Liver (tissue), 9 donors: ENCODE data around the gene PAXIP1. TPM values are rescaled to one million over a fixed set of nuclear protein-coding genes. Genes with fewer than 3 reads are reported as not detected.

Source experiments
- DNase-seq: peaks from one replicate; pipeline ENCODE4 v3.0.0-alpha.2; 2017; ENCODE audit warnings: low spot score
- H3K27ac ChIP-seq, 2 donors: one replicate each; pipeline ENCODE4 v1.7.0; 2013; ENCODE audit warnings: inconsistent platforms in 2 of 2, low read length in 2 of 2, control low read depth in 1 of 2, low read depth in 1 of 2, mild to moderate bottlenecking in 1 of 2
- H3K27me3 ChIP-seq, 4 donors: one replicate each; pipeline versions ENCODE4 v1.6.1 to v1.7.0; 2013; ENCODE audit warnings: low read length in 3 of 4, inconsistent platforms in 1 of 4, mild to moderate bottlenecking in 1 of 4, moderate library complexity in 1 of 4; ENCODE audit not compliant: control insufficient read depth in 4 of 4, insufficient read depth in 4 of 4
- H3K36me3 ChIP-seq, 4 donors: one replicate each; pipeline versions ENCODE4 v1.6.1 to v1.7.0; 2013; ENCODE audit warnings: low read length in 3 of 4, mild to moderate bottlenecking in 3 of 4, low read depth in 1 of 4, moderate library complexity in 1 of 4; ENCODE audit not compliant: control insufficient read depth in 4 of 4, insufficient read depth in 3 of 4
- H3K4me1 ChIP-seq, 4 donors: one replicate each; pipeline versions ENCODE4 v1.6.1 to v1.7.0; 2013; ENCODE audit warnings: low read length in 3 of 4, mild to moderate bottlenecking in 3 of 4, moderate library complexity in 1 of 4; ENCODE audit not compliant: control insufficient read depth in 4 of 4, insufficient read depth in 4 of 4
- H3K4me3 ChIP-seq, 3 donors: one replicate each; pipeline versions ENCODE4 v1.6.1 to v1.7.0; 2013; ENCODE audit warnings: low read length in 3 of 3, control low read depth in 1 of 3, low read depth in 1 of 3, mild to moderate bottlenecking in 1 of 3
- H3K9ac ChIP-seq, 2 donors: one replicate each; pipeline ENCODE4 v1.7.0; 2013; ENCODE audit warnings: low read length in 2 of 2, mild to moderate bottlenecking in 2 of 2, moderate library complexity in 2 of 2, control low read depth in 1 of 2, low read depth in 1 of 2
- H3K9me3 ChIP-seq, 4 donors: one replicate each; pipeline versions ENCODE4 v1.6.1 to v1.7.0; 2013; ENCODE audit warnings: low read length in 3 of 4; ENCODE audit not compliant: control insufficient read depth in 4 of 4
- ATF3 ChIP-seq: IDR thresholded peaks from 2 replicates; pipeline ENCODE4 v1.6.1; 2016; ENCODE audit warnings: antibody characterized with exemption
- EGR1 ChIP-seq, 2 donors: IDR thresholded peaks; 2 replicates each; pipeline ENCODE4 v1.6.1; 2016 to 2018; ENCODE audit warnings: antibody characterized with exemption in 2 of 2, low read depth in 2 of 2
- FOXA1 ChIP-seq: IDR thresholded peaks from 2 replicates; pipeline ENCODE4 v1.6.1; 2016; ENCODE audit warnings: antibody characterized with exemption
- FOXA2 ChIP-seq: IDR thresholded peaks from 2 replicates; pipeline ENCODE4 v1.6.1; 2016; ENCODE audit warnings: antibody characterized with exemption
- GABPA ChIP-seq, 2 donors: IDR thresholded peaks in 1 of 2; conservative IDR thresholded peaks in 1 of 2; 2 replicates each; pipeline ENCODE4 v1.6.1; 2016; ENCODE audit warnings: antibody characterized with exemption in 2 of 2, mild to moderate bottlenecking in 1 of 2, moderate library complexity in 1 of 2
- HNF4A ChIP-seq, 2 donors: conservative IDR thresholded peaks; 2 replicates each; pipeline ENCODE4 v1.6.1; 2016; ENCODE audit warnings: antibody characterized with exemption in 2 of 2, mild to moderate bottlenecking in 2 of 2
- HNF4G ChIP-seq: IDR thresholded peaks from 2 replicates; pipeline ENCODE4 v1.6.1; 2016; ENCODE audit warnings: antibody characterized with exemption
- JUND ChIP-seq, 2 donors: IDR thresholded peaks; 2 replicates each; pipeline ENCODE4 v1.6.1; 2016; ENCODE audit warnings: antibody characterized with exemption in 2 of 2
- MAX ChIP-seq: IDR thresholded peaks from 2 replicates; pipeline ENCODE4 v1.6.1; 2016; ENCODE audit warnings: antibody characterized with exemption
- NR2F2 ChIP-seq: IDR thresholded peaks from 2 replicates; pipeline ENCODE4 v1.6.1; 2016; ENCODE audit warnings: antibody characterized with exemption
- RAD21 ChIP-seq, 2 donors: IDR thresholded peaks; 2 replicates each; pipeline ENCODE4 v1.6.1; 2016; ENCODE audit warnings: antibody characterized with exemption in 2 of 2, mild to moderate bottlenecking in 2 of 2
- REST ChIP-seq: IDR thresholded peaks from 2 replicates; pipeline ENCODE4 v1.6.1; 2016; ENCODE audit warnings: antibody characterized with exemption, mild to moderate bottlenecking
- RXRA ChIP-seq, 2 donors: IDR thresholded peaks; 2 replicates each; pipeline ENCODE4 v1.6.1; 2017 to 2018; ENCODE audit warnings: antibody characterized with exemption in 2 of 2, mild to moderate bottlenecking in 1 of 2
- SP1 ChIP-seq: IDR thresholded peaks from 2 replicates; pipeline ENCODE4 v1.6.1; 2018; ENCODE audit warnings: antibody characterized with exemption, mild to moderate bottlenecking
- TAF1 ChIP-seq: conservative IDR thresholded peaks from 2 replicates; pipeline ENCODE4 v1.6.1; 2016; ENCODE audit warnings: antibody characterized with exemption, mild to moderate bottlenecking
- ZBTB33 ChIP-seq: IDR thresholded peaks from 2 replicates; pipeline ENCODE4 v1.6.1; 2016; ENCODE audit warnings: antibody characterized with exemption
- WGBS: extraction: QIAGEN DNeasy Blood & Tissue Kit; methylation state at CpG from one replicate; pipeline ENCODE4 v1.1.7; 2013; 5-methylcytosine and 5-hydroxymethylcytosine counted together
- polyA plus RNA-seq, 2 donors: library from polyadenylated mRNA; stranded (reverse) in 1 of 2; unstranded in 1 of 2; fragments of 200-250 nt in 1 of 2; fragments of >200 nt in 1 of 2; fragmentation: Nextera tagmentation in 1 of 2; extraction: Ambion mirVana in 1 of 2; gene quantifications; one replicate each; pipeline versions ENCODE4 v1.2.1 to v1.2.3, GENCODE V29; 2013 to 2015
- total RNA-seq, 2 donors: library from RNA; depleted of rRNA; stranded (reverse); fragments of >200 nt; gene quantifications; one replicate each; pipeline ENCODE4 v1.2.3, GENCODE V29; 2014
- donor health status: healthy.
- donor health status: healthy.
- donor health status: healthy.
- donor health status: healthy.
- donor health status: healthy.

PAXIP1 gene
- total and polyA plus RNA-seq, 4 donors = 2.0 to 10.1 (median 5.8) TPM

GRCh38 chr7:154906201-154906600 is 96.7 kb downstream of the PAXIP1 start:
- 94% methylated on average over 7 of the region's 7 CpGs for WGBS
- peaks cover 0 to 4% (median 1%) of the 10 kb centered on the region in 4 donors for H3K9me3 ChIP-seq
- no peak overlapping the region for H3K9ac ChIP-seq
- no peaks in the 10 kb centered on the region for H3K27me3 ChIP-seq
- no peaks in the 10 kb centered on the region for H3K36me3 ChIP-seq
- no peak overlapping the region for H3K4me3 ChIP-seq
- H3K27ac ChIP-seq = no peak overlapping the region
- no peak for DNase-seq
- H3K4me1 ChIP-seq = peaks cover 0 to 2% (median 0%) of the 10 kb centered on the region in 4 donors
- TF ChIP-seq FOXA2 (no peak), FOXA1 (no peak), RAD21 (IDR thresholded peaks at IDR 0.05) (no peak), MAX (no peak), ATF3 (no peak), REST (no peak), HNF4A (conservative IDR thresholded peaks at IDR 0.05) (no peak), TAF1 (no peak), EGR1 (IDR thresholded peaks at IDR 0.05; ENCODE audit: low read depth in 2 of 2) (no peak), HNF4G (no peak), GABPA (IDR thresholded peaks at IDR 0.05 in 1 of 2, conservative IDR thresholded peaks at IDR 0.05 in 1 of 2) (no peak), ZBTB33 (no peak), JUND (IDR thresholded peaks at IDR 0.05) (no peak), NR2F2 (no peak), SP1 (no peak), RXRA (IDR thresholded peaks at IDR 0.05) (no peak)

- WGBS = 87% methylated on average over 8 of the region's 8 CpGs
- DNase-seq = no peak
- no peak overlapping the region for H3K4me3 ChIP-seq
- TF ChIP-seq RAD21 (IDR thresholded peaks at IDR 0.05) (no peak), JUND (IDR thresholded peaks at IDR 0.05) (no peak), HNF4G (no peak), EGR1 (IDR thresholded peaks at IDR 0.05; ENCODE audit: low read depth in 2 of 2) (no peak), NR2F2 (no peak), FOXA2 (no peak), ATF3 (no peak), HNF4A (conservative IDR thresholded peaks at IDR 0.05) (no peak), RXRA (IDR thresholded peaks at IDR 0.05) (no peak), TAF1 (no peak), REST (no peak), ZBTB33 (no peak), MAX (no peak)
Measured at GRCh38 chr7:154905615-154906014, 97.3 kb downstream of the PAXIP1 start.

More at GRCh38 chr7:154905615-154906014, 97.3 kb downstream of the PAXIP1 start:
- peaks cover 0 to 2% (median 0%) of the 10 kb centered on the region in 4 donors for H3K4me1 ChIP-seq
- H3K36me3 ChIP-seq = no peaks in the 10 kb centered on the region
- no peaks in the 10 kb centered on the region for H3K27me3 ChIP-seq
- no peak overlapping the region for H3K9ac ChIP-seq
- no peak overlapping the region for H3K27ac ChIP-seq
- peaks cover 0 to 1% (median 0%) of the 10 kb centered on the region in 4 donors for H3K9me3 ChIP-seq
